Fibroblast of skin of abdomen (primary cell): ENCODE measurements around the gene SZT2. TPM values are rescaled to one million over a fixed set of nuclear protein-coding genes. Genes with fewer than 3 reads are reported as not detected.
A peak's percentile ranks its signal among the peaks of the same experiment; 100 is the strongest.

ENCODE experiments used
- DNase-seq: peaks from one replicate; pipeline ENCODE4 v3.0.0-alpha.2; 2013
- polyA plus RNA-seq, 2 experiments: library from polyadenylated mRNA; unstranded; fragments of 120-200 nt; gene quantifications; one replicate each; pipeline ENCODE4 v1.2.1, GENCODE V29; 2013; ENCODE audit not compliant: insufficient read length in 2 of 2

SZT2 gene
- 14.0 TPM for polyA plus RNA-seq (2013, experiment 1 of 2; ENCODE audit: insufficient read length)
- polyA plus RNA-seq (2013, experiment 2 of 2; ENCODE audit: insufficient read length): 13.6 TPM

DNA sequence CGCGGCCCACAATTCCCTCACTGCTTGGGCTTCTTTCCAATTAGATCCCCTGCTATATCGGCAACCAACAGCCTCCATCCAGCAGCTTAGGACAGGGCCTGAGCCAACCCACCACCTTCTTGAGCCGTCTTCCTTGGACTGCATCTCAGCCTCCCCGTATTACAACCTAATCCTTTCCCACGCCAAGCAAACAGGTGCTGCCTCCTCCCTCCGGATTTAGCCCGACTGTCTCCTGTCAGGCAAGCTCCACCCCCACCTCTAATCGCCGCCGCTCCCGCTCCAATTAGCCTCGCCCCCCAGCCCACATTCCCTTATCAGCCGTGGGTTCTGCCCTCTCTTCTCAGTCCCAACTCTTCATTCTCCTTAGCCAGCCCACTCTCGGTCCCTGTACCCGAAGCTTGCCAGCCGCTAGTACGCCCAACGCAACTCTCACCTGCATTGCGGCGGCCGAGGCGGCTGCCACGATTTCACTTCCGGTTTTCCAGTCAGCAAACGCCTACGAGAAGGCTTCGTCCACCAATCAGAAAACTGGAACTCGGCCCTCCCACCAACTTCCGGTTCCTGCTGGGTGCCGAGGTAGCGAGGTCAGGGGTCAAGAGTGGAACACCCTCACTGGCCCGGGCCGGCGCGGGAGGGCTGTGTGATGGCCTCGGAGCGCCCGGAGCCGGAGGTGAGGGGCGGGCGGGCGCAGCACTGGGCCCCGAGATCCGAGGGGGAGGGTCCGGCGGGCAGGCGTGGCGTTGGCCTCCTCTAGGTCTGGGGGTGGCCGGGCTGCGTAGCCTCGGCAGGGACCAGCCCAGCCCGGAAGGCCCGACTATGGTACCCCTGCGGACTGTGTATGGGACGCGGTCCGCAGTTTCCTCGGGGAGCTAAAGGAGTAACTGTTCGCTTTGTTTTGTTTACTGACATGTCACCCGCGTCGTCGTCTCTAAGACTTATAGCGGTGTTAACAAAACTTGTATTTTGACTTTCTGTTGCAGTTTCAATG, at the start of gene SZT2, which contains the start of gene MED8:
Gene SZT2, plus strand, starts transcription at position 574 of the 988 bp plus-strand sequence. Its CDS starts 70 bp downstream, at position 644.
Gene MED8, minus strand, starts transcription at position 475 of the 988 bp plus-strand sequence. Its CDS starts 36 bp downstream, at position 439.
- peak; percentile 93 for DNase-seq

DNA sequence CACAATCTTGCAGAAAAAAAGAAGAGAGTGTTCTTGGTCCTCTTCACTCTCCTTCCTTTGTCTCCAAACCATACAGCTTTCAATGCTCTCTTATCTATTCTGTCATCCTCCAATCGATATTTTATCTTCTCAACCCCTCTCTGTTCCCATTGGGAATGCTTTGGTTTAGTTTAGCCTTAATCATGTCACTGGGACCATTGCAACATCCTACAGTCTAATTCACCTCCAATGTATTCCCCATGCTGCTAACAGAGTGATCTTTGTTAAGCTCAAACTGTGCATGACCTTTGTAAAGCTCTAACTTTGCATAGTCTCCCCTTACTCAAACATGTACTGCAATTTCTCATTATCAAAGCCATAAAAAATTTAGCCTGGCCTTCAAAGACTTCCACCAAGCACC, 49.1 kb upstream of the SZT2 start:
- no peak for DNase-seq

DNA sequence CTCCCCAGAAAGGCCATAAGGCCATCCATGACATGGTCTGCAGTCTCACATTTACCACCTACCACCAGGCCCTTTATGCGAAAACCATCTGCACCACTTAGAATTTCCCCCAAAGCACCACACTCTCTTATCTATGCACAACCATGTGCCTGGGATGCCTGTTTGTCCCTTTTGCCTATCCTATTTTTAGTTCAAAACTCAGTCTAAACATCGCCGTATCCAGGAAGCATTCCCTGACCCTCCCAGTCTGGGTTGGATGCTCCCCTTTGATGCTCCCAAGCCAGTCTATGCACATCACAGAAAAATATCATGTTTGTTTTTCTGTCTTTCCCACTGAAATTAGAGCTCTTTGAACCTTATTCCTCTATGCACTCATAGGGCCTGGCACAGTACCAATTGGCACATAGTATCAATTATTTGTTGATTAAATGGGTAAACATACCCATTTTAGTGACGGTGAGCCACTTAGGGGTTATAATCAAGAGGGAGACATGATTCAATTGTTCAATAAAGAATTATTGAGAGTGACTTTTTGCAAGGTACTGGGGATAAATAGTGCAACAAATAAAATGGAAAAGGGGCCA, 45.3 kb upstream of the SZT2 start:
- DNase-seq: no peak

DNA sequence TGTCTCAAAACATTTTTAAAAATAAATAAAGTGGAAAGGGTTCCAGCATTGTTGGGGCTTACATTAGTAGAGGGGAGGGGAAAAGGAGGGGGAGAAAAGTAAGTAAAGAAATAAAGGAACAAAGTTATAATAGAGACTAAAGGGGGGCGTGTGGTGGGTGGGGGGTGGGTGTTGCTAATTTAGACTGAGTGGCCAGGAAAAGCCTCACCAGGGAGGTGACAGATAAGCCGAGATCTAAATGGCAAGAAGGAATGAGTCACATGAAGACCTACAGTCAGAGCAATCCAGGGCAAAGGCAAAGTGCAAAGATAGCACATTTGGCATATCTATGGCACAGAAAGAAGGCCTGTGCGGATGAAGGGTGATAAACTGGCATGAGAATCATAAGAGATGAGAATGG, 44.6 kb upstream of the SZT2 start:
- DNase-seq: no peak

DNA sequence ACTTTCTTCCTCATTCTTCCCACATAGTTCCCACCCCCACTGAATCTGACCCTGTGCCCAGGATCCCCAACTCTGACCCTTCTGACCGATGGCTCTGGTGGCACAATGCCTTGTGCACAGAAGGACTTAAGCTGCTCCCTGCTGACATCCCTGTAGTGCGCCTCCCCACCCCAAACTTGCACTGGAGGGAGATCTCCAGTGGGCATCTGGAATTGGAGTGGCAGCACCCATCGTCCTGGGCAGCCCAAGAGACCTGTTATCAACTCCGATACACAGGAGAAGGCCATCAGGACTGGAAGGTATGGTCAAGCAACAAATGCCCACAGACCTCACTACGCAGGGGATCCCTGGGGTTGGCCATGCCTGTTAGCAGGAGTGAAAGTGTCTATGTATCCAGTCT, 43.1 kb upstream of the SZT2 start:
- no peak for DNase-seq

DNA sequence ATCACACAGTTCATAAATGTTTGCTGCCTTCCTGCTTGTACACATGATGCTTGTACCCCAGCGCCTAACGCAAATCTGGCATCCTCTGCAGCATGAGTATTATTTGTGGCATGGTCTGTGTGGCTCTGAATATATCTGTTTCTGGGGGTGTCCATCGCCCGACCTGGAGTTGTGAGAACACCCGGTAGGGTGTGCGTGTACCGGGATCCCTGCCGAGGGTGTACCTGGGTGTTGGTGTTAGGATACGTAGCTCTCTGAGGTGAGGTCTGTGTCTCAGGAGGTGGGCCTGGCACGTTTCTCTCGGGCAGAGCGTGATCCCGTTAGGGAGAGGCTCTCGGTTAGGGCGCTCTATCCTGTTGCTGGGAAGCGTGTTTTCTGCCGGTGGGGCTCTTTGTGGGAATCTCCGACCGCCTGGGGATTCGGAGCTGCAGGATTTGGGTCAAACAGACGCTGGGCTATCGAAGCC, 41.3 kb upstream of the SZT2 start:
- no peak for DNase-seq

GRCh38 chr1:43348809-43349593, 40.7 kb upstream of the SZT2 start:
- peak; percentile 35 for DNase-seq

- peak; percentile 82 for DNase-seq
These were observed 39.9 kb upstream of the SZT2 start for GRCh38 chr1:43349594-43350306.

DNA sequence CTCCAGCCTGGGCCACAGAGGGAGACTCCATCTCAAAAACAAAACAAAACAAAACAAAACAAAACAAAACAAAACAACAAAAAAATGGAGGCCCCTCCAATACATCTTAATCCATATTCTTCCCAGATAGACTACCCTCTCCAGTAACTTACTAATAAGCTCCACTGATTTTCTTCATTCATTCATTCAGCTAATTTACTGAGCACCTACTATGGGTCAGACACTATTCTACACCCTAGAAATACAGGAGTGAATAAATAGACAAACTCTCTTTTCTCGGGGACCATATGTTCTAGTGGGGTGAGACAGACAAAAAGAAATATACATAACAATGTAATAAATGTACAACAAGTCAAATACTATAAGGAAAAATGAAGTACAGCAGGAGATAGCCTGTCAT, 38.7 kb upstream of the SZT2 start:
- DNase-seq: no peak

GRCh38 chr1:43351421-43352350, 38.0 kb upstream of the SZT2 start:
- no peak for DNase-seq

DNA sequence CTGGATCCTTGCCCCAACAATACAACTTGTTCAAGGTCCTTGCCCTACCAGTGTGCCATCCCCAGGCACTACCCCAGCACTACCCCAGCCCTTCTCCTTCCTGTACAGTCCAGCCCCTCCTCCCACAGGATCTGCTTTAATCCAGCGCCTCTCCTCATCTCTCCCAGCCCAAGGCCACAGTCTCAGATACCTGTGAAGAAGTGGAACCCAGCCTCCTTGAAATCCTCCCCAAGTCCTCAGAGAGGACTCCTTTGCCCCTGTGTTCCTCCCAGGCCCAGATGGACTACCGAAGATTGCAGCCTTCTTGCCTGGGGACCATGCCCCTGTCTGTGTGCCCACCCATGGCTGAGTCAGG, 37.4 kb upstream of the SZT2 start:
- no peak for DNase-seq

DNA sequence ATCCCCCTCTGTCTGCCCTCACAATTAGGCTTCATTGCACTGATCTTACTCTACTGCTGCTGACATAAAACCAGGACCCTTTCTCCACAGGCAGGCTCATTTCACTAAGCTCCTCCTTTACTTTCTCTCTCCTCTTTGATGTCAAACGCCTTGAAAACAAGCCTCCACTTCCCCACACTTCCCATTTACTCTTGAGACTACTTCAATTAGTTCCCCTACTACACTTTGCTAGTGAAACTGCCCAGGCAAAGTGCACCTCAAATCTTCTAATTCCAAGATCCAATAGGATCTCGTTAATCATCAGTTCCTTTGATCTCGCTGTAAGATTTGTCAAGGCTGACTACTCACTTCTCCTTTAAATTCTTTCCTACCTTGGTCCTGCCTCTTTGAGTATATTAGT, 36.8 kb upstream of the SZT2 start:
- no peak for DNase-seq

GRCh38 chr1:43354471-43354870, 35.2 kb upstream of the SZT2 start:
- DNase-seq: no peak

DNA sequence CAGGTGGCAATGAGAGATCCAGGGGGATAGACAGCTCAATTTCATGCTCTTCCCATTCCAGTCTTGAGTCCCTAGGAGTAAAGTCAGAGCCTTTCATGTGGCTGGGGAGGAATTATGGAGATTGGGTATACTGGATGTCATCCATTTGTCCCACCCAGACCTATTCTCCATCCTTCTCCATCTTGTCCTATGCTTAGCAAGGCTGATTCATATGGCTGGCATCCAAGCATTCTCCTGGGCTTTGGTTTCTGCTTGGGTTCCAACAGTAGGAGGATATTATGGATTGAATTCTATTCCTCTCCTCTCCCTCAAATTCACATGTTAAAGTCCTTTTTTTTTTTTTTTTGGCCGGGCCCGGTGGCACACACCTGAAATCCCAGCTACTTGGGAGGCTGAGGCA, 34.8 kb upstream of the SZT2 start:
- DNase-seq: no peak

DNA sequence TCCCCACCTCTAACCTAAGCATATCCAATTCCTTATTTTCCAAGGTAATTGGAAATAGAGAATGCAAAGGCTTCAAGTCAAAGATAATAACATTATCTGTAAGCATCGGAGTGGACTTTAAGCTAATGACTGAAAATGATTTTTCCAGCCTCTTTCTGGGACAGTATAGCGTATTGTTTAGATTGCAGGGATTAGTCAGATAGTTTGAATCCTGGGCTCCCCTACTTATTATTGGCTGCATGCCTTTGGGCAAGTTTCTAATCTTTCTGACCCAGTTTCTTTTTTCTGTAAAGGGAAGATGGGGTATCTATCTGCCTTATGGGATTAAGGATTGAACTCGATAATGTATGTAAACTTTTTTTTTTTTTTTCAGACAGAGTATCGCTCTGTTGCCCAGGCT, 32.4 kb upstream of the SZT2 start:
- no peak for DNase-seq

DNA sequence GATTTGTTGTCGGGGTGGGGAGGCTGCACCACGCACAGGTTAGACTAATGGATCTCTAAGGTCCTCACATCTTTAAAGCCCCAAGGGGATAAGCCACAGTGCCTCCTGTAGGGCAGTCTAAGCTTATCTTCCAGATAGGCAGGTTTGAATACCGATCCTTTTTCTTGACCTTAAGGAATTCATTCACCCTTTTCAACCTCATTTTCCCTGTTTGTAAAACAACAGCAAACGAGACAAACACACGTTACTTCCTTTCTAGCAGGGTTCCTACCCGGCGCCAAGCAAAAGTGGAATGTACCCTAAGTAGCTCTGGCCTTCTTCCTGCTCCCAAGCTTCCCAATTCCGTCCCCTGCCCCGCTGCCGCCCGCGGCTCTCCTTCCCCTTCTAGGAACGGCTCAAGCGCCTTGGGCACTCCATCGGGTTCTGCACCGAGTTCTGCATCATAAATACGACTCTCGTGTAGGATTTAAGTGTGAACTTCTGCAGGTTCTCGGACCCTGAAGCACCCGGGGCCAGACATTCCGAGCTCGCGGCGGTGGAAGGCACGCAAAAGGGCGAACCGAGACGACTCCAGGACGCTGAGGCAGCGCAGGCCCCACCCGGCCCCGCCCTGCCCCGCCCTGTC, 31.5 kb upstream of the SZT2 start:
- peak; percentile 31 for DNase-seq

DNA sequence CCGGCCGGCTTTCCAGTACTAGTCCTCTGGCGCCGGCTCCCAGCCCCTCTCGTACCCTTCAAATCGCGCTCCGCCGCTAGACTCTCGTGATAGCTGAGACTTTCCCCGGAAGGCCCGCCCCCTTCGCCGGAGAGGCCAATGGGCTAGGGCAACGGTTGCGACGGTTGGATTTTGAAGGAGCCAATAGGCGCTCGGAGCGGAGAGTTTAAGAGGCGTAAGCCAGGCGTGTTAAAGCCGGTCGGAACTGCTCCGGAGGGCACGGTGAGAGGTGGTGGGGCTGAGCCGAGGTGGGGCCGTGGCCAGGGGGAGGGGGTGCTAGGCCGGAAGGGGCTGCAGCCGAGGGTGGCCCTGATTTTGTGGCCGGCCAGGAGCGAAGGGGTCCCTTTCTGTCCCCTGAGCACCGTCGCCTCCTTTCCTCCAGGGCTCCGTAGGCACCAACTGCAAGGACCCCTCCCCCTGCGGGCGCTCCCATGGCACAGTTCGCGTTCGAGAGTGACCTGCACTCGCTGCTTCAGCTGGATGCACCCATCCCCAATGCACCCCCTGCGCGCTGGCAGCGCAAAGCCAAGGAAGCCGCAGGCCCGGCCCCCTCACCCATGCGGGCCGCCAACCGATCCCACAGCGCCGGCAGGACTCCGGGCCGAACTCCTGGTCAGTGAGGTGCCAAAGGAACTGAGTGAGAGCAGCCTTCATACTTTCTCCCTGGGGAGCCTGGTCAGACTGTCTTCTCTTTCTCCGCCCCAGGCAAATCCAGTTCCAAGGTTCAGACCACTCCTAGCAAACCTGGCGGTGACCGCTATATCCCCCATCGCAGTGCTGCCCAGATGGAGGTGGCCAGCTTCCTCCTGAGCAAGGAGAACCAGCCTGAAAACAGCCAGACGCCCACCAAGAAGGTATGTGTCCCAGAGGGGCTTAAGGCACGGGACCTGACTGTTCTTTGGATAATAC, 30.7 kb upstream of the SZT2 start, which contains the start of gene CDC20:
Gene CDC20, plus strand, starts transcription at position 236 of the 948 bp plus-strand sequence. Its CDS starts 235 bp downstream, at position 471.
- DNase-seq: peak; percentile 96

- DNase-seq: no peak
These were observed 30.0 kb upstream of the SZT2 start for GRCh38 chr1:43359696-43360095.

- DNase-seq: no peak
These were observed 29.1 kb upstream of the SZT2 start for GRCh38 chr1:43360616-43361015.
